Fibroblast of lung (primary cell): ENCODE data around the gene CFAP221.

Source experiments
- EZH2 ChIP-seq: IDR thresholded peaks from 2 replicates; pipeline ENCODE4 v1.5.1; 2012; ENCODE audit warnings: low read length, control low read depth, mild to moderate bottlenecking; ENCODE audit errors: missing control alignments
- TF ChIP-seq, protein P1 (sequence below), 2 donors: IDR thresholded peaks in 1 of 2; conservative IDR thresholded peaks in 1 of 2; 1 replicate in 1 of 2; 2 replicates in 1 of 2; pipeline ENCODE4 v1.5.1; 2011 to 2012; ENCODE audit warnings: low read length in 2 of 2, control low read depth in 1 of 2, inconsistent platforms in 1 of 2, low read depth in 1 of 2, mild to moderate bottlenecking in 1 of 2

DNA sequence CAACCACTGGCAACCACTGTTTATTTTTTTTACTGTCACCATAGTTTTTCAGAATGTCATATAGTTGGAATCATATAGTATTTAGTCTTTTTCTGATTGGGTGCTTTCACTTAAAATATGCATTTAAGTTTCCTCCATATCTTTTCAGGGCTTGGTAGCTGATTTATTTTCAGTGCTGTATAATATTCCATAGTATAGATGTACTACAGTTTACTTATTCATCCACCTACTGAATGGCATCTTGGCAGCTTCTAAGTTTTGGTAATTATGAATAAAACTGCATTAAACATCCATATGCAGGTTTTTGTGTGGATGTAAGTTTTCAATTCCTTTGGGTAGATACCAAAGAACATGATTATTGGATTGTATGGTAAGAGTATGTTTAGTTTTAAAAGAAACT, 23.0 kb downstream of the CFAP221 start:
- TF ChIP-seq, protein P1, sequence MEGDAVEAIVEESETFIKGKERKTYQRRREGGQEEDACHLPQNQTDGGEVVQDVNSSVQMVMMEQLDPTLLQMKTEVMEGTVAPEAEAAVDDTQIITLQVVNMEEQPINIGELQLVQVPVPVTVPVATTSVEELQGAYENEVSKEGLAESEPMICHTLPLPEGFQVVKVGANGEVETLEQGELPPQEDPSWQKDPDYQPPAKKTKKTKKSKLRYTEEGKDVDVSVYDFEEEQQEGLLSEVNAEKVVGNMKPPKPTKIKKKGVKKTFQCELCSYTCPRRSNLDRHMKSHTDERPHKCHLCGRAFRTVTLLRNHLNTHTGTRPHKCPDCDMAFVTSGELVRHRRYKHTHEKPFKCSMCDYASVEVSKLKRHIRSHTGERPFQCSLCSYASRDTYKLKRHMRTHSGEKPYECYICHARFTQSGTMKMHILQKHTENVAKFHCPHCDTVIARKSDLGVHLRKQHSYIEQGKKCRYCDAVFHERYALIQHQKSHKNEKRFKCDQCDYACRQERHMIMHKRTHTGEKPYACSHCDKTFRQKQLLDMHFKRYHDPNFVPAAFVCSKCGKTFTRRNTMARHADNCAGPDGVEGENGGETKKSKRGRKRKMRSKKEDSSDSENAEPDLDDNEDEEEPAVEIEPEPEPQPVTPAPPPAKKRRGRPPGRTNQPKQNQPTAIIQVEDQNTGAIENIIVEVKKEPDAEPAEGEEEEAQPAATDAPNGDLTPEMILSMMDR (conservative IDR thresholded peaks at IDR 0.05 in 1 of 2, IDR thresholded peaks at IDR 0.05 in 1 of 2; ENCODE audit: low read depth in 1 of 2, low read length in 2 of 2): no peak
- TF ChIP-seq EZH2: no peak
